Subcutaneous adipose tissue (tissue), 4 donors: ENCODE measurements around the gene CERS4. TPM values are rescaled to one million over a fixed set of nuclear protein-coding genes. Genes with fewer than 3 reads are reported as not detected.

Experiments used
- total RNA-seq, 4 donors: library from RNA; depleted of rRNA; stranded (reverse); fragments of >200 nt; gene quantifications; one replicate each; pipeline ENCODE4 v1.1.0, GENCODE V29; 2016
- TF ChIP-seq, protein P1 (sequence below): fragments of 450-650 bp; IDR thresholded peaks from one replicate; pipeline ENCODE4 v1.5.1; 2016; ENCODE audit warnings: low read depth, mild to moderate bottlenecking, control low read depth, antibody characterized with exemption, moderate library complexity

Gene CERS4
- total RNA-seq, 4 donors from 2014 or later, result 10.4 to 34.3 (median 30.8) TPM

DNA sequence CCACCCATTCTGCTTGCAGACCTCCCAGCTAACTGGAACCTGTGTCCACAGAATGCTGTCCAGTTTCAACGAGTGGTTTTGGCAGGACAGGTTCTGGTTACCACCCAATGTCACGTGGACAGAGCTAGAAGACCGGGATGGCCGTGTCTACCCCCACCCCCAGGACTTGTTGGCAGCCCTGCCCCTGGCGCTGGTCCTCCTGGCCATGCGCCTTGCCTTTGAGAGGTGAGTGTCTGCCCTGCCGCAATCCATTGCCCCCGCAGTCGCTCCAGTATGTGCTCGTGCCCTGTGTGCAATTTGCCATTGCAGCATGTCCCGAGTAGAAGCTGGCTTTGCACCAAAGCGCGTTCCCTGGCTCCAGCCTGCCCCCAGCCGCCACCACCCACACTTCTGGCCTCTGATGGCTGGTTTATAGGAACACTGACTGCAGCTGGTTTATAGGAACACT, 41.9 kb downstream of the CERS4 start:
- TF ChIP-seq, protein P1, sequence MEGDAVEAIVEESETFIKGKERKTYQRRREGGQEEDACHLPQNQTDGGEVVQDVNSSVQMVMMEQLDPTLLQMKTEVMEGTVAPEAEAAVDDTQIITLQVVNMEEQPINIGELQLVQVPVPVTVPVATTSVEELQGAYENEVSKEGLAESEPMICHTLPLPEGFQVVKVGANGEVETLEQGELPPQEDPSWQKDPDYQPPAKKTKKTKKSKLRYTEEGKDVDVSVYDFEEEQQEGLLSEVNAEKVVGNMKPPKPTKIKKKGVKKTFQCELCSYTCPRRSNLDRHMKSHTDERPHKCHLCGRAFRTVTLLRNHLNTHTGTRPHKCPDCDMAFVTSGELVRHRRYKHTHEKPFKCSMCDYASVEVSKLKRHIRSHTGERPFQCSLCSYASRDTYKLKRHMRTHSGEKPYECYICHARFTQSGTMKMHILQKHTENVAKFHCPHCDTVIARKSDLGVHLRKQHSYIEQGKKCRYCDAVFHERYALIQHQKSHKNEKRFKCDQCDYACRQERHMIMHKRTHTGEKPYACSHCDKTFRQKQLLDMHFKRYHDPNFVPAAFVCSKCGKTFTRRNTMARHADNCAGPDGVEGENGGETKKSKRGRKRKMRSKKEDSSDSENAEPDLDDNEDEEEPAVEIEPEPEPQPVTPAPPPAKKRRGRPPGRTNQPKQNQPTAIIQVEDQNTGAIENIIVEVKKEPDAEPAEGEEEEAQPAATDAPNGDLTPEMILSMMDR, result no peak

DNA sequence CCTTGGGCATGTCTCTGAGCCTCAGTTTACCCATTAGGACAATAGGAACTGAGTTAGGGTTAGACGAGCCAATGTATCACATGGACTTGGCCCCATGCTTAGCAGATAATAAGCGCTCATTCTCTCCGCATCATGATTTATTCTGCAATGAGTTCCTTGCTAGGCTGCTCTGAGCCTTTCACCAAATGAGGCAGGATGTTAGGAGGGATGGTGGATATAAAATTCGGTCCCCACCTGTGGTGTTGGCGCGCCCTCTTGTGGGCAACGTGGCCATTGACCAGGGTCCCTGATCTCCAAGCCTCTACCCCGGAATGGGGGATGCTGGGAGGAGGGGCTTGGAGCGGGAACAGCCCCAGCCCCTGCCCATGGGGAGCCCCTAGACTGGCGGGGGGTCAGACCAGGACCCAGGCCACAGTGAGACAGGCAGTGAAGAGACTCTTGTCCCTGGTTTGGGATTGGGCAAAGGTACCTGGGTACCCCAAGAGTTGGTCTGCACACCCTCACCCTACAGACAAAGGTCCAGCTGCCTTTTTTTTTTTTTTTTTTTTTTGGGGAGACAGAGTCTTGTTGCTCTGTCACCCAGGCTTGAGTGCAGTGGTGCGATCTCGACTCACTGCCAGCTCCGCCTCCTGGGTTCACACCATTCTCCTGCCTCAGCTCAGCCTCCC, 43.9 kb downstream of the CERS4 start:
- TF ChIP-seq, protein P1, result no peak

DNA sequence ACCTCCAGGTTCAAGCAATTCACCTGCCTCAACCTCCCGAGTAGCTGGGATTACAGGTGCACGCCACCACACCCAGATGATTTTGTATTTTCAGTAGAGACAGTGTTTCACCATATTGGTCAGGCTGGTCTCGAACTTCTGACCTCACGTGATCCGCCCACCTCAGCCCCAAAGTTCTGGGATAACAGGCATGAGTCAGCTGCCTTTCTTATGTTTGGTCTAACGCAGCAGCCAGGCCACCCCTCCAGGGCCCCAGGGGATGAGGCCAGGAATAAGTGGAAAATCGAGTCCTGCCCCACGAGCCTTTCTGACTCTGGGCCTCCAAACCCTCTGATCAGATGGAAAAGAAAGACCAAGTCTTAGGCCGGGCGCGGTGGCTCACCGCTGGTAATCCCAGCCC, 44.5 kb downstream of the CERS4 start:
- TF ChIP-seq, protein P1, result no peak

DNA sequence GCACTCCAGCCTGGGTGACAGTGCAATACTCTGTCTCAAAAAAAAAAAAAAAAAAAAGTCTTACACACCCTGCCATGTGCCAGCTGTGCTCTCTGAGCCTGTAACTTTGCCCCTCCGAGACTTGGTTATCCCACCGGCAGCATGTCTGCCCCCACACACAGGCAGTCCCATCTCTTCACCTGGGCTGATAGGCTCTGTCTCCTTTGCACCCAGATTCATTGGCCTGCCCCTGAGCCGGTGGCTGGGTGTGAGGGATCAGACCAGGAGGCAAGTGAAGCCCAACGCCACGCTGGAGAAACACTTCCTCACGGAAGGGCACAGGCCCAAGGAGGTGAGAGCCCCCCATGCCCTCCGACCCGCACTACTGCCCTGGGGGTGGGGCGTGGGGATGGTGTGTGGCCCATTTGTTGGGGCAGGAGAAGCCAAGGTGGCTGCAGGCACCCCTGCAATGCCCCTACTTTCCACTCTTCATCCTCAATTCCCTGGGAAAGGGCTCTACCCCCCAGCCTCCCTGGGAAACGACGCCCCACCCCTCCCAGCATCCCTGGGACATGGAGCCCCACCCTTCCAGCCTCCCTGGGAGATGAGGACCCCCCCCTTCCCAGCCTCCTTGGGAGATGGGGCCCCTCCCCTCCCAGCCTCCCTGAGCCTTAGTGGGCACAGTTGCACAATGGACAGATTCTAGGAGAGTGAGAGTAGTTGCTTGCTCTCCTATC, 45.3 kb downstream of the CERS4 start:
- TF ChIP-seq, protein P1, result no peak

DNA sequence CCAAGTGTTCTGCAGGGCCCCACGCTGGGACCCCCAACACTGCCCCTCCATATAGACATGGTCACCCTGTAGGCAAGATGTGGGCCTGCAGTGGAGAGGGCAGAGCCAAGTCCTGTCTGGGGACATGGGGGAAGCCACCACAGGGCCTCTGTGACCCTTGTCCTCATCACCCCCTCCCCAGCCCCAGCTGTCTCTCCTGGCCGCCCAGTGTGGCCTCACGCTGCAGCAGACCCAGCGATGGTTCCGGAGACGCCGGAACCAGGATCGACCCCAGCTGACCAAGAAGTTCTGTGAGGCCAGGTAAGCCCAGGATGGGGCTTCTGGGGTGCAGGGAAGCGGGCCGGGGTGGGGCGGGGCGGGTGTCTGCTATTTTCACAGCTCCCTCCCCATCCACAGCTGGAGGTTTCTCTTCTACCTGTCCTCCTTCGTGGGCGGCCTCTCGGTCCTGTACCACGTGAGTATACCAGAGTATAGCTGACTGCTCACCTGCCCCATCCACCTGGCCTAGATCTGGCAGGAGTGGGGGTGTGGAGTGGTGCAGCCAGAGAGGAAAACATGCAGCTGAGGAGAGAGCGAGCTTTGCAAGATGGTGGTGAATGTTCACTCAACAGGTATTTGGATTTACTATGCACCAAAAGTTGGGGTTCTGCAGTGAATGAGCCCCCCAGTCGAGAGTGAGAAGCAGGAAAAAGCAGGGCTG, 46.4 kb downstream of the CERS4 start:
- TF ChIP-seq, protein P1, result no peak

DNA sequence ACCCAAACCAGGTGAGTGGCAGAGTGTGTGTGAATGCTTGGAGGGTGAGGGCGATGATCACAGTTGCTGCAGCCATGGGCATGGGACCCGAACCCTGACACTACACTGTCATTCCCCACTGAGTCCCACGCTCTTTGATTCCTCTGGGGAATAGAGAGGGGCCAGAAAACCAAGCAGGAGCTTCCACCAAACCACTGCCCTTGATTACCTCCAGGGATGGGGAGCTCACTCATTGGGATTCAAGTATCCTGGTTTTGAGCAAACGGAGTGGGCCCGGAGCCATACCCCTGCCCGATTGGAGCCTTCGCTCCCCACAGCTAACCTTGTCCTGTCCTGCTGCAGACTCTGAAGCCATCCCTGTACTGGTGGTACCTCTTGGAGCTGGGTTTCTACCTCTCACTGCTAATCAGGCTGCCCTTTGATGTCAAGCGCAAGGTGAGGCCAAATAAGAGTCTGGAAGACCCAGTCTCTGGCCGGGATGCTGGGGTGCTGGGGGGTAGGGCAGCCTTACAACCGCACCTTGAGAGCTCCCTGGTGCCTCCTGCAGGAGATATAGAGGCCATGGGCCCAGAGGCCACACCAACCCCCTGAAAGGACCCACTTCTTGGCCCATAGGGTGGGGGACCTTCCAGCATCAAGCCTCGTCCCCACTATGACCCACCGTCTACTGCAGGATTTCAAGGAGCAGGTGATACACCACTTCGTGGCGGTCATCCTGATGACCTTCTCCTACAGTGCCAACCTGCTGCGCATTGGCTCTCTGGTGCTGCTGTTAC, 47.3 kb downstream of the CERS4 start:
- TF ChIP-seq, protein P1, result no peak
